Measurements from ENCODE around the gene PM20D1. TPM values are rescaled to one million over a fixed set of nuclear protein-coding genes. Genes with fewer than 3 reads are reported as not detected.

Gene PM20D1
- polyA plus RNA-seq, 1 donor from 2014 or later = not detected

DNA sequence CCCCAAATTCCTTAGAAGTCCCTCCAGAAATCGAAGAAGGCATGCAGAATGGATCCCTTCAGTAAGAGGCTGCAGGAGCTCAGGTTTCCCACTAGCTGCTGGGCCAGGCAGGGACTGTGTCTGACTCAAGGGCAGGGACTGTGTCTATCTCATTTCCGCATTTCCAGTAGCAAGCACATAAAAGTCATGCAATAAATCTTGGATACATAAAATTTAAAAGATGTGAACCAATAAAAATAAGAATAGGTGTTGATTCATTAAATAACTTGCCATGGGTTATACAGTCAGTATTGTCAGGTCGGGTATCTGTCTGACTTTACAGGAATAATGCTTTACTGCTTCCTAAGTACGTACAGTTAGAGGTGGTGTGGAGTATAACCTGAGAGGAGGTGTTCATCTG lies 15.2 kb downstream of the PM20D1 start:
- H3K9me3 ChIP-seq (ENCODE audit: low read length) = no peaks in the 10 kb centered on the region
- no peaks in the 10 kb centered on the region for H3K9me2 ChIP-seq (ENCODE audit: insufficient read depth, low read length)
- no peaks in the 10 kb centered on the region for H3K27me3 ChIP-seq (ENCODE audit: insufficient read depth, low read depth, low read length)
- no peak overlapping the region for H3K4me2 ChIP-seq (ENCODE audit: low read length)
- no peak overlapping the region for H3K4me3 ChIP-seq (ENCODE audit: low read length)
- H2AFZ ChIP-seq (ENCODE audit: low read depth, low read length) = no peak overlapping the region
- H4K20me1 ChIP-seq (ENCODE audit: insufficient read depth) = no peaks in the 10 kb centered on the region
- H3K79me2 ChIP-seq (replicated peaks; ENCODE audit: insufficient read depth, low read length) = no peaks in the 10 kb centered on the region
- H3K27ac ChIP-seq (ENCODE audit: low read length) = no peak overlapping the region
- H3K9ac ChIP-seq (ENCODE audit: low read length) = no peak overlapping the region
- TF ChIP-seq, protein P1, sequence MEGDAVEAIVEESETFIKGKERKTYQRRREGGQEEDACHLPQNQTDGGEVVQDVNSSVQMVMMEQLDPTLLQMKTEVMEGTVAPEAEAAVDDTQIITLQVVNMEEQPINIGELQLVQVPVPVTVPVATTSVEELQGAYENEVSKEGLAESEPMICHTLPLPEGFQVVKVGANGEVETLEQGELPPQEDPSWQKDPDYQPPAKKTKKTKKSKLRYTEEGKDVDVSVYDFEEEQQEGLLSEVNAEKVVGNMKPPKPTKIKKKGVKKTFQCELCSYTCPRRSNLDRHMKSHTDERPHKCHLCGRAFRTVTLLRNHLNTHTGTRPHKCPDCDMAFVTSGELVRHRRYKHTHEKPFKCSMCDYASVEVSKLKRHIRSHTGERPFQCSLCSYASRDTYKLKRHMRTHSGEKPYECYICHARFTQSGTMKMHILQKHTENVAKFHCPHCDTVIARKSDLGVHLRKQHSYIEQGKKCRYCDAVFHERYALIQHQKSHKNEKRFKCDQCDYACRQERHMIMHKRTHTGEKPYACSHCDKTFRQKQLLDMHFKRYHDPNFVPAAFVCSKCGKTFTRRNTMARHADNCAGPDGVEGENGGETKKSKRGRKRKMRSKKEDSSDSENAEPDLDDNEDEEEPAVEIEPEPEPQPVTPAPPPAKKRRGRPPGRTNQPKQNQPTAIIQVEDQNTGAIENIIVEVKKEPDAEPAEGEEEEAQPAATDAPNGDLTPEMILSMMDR (IDR thresholded peaks at IDR 0.05; ENCODE audit: poor library complexity, severe bottlenecking) = no peak
- no peak for TF ChIP-seq SMC3 (conservative IDR thresholded peaks at IDR 0.05; ENCODE audit: poor library complexity)
- no peaks in the 10 kb centered on the region for H3F3A ChIP-seq (ENCODE audit: insufficient read depth, low read length, poor library complexity, severe bottlenecking)
- no peaks in the 10 kb centered on the region for H3K36me3 ChIP-seq (ENCODE audit: insufficient read depth, low read length)

DNA sequence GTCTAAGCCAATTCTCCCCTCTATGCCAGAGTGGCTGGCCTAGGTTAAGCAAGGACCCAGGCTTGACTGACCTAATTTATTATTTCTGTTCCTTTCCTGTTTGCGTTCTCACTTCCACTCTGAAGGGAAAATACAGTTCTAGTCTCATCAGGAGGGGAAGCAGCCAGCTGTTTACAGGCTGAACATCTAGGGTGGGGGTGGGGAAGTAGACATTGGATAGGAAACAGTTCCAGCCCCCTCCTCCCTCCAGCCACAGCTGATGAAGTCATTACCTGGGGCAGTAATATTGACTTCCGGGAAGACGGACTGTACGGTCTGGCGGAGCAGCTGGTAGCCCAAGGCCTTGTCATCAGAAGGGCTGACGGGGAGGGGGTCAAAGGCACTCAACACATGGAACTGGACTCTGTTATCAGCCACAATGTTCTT lies 17.6 kb downstream of the PM20D1 start:
- Histone ChIP-seq H3K79me2 (replicated peaks; ENCODE audit: insufficient read depth, low read length) (no peaks in the 10 kb centered on the region), H3K36me3 (ENCODE audit: insufficient read depth, low read length) (no peaks in the 10 kb centered on the region), H3K27ac (ENCODE audit: low read length) (no peak overlapping the region), H3F3A (ENCODE audit: insufficient read depth, low read length, poor library complexity, severe bottlenecking) (no peaks in the 10 kb centered on the region), H3K9ac (ENCODE audit: low read length) (no peak overlapping the region), H4K20me1 (ENCODE audit: insufficient read depth) (no peaks in the 10 kb centered on the region), H3K4me3 (ENCODE audit: low read length) (no peak overlapping the region), H3K4me2 (ENCODE audit: low read length) (no peak overlapping the region), H2AFZ (ENCODE audit: low read depth, low read length) (no peak overlapping the region), H3K9me3 (ENCODE audit: low read length) (no peaks in the 10 kb centered on the region), H3K27me3 (ENCODE audit: insufficient read depth, low read depth, low read length) (no peaks in the 10 kb centered on the region), H3K9me2 (ENCODE audit: insufficient read depth, low read length) (no peaks in the 10 kb centered on the region)
- no peak for TF ChIP-seq POLR2AphosphoS5 (IDR thresholded peaks at IDR 0.05)
- TF ChIP-seq EP300 (conservative IDR thresholded peaks at IDR 0.05; ENCODE audit: poor library complexity, severe bottlenecking) = no peak

DNA sequence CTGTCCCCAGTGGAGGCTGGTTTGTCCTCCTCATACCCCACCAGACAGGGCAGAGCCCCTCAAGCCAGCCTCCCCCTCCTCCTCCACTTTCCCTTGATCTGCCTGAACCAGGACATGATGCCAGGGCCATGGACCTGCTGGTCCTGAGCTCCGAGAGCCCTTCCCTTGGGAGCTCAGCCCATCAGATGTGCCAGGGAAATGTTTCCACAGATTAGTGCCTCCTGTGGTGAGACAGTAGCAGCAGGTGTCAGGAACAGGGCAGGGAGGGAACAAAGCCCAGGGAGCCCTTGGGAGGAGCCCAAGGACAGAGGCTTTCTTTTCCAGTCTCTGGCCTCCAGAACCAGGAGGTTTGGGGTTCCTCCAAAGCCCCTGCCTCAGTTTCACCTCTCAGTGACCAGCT lies 22.3 kb downstream of the PM20D1 start:
- Histone ChIP-seq H3K27me3 (ENCODE audit: insufficient read depth, low read depth, low read length) (no peaks in the 10 kb centered on the region), H3F3A (ENCODE audit: insufficient read depth, low read length, poor library complexity, severe bottlenecking) (no peaks in the 10 kb centered on the region), H3K27ac (ENCODE audit: low read length) (no peak overlapping the region), H3K4me3 (ENCODE audit: low read length) (no peak overlapping the region), H3K79me2 (replicated peaks; ENCODE audit: insufficient read depth, low read length) (no peaks in the 10 kb centered on the region), H3K36me3 (ENCODE audit: insufficient read depth, low read length) (no peaks in the 10 kb centered on the region), H3K9me2 (ENCODE audit: insufficient read depth, low read length) (no peaks in the 10 kb centered on the region), H3K9me3 (ENCODE audit: low read length) (no peaks in the 10 kb centered on the region), H4K20me1 (ENCODE audit: insufficient read depth) (no peaks in the 10 kb centered on the region), H3K4me2 (ENCODE audit: low read length) (no peak overlapping the region), H2AFZ (ENCODE audit: low read depth, low read length) (no peak overlapping the region), H3K9ac (ENCODE audit: low read length) (no peak overlapping the region)
- TF ChIP-seq, protein P2, sequence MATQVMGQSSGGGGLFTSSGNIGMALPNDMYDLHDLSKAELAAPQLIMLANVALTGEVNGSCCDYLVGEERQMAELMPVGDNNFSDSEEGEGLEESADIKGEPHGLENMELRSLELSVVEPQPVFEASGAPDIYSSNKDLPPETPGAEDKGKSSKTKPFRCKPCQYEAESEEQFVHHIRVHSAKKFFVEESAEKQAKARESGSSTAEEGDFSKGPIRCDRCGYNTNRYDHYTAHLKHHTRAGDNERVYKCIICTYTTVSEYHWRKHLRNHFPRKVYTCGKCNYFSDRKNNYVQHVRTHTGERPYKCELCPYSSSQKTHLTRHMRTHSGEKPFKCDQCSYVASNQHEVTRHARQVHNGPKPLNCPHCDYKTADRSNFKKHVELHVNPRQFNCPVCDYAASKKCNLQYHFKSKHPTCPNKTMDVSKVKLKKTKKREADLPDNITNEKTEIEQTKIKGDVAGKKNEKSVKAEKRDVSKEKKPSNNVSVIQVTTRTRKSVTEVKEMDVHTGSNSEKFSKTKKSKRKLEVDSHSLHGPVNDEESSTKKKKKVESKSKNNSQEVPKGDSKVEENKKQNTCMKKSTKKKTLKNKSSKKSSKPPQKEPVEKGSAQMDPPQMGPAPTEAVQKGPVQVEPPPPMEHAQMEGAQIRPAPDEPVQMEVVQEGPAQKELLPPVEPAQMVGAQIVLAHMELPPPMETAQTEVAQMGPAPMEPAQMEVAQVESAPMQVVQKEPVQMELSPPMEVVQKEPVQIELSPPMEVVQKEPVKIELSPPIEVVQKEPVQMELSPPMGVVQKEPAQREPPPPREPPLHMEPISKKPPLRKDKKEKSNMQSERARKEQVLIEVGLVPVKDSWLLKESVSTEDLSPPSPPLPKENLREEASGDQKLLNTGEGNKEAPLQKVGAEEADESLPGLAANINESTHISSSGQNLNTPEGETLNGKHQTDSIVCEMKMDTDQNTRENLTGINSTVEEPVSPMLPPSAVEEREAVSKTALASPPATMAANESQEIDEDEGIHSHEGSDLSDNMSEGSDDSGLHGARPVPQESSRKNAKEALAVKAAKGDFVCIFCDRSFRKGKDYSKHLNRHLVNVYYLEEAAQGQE (IDR thresholded peaks at IDR 0.05; ENCODE audit: borderline replicate concordance) = no peak
- TF ChIP-seq TAF1 (IDR thresholded peaks at IDR 0.05; ENCODE audit: low read depth) (no peak), SMC3 (conservative IDR thresholded peaks at IDR 0.05; ENCODE audit: poor library complexity) (no peak), EZH2 (IDR thresholded peaks at IDR 0.05; ENCODE audit: borderline replicate concordance, insufficient read depth, low read length, poor library complexity, severe bottlenecking) (no peak), POLR2AphosphoS5 (IDR thresholded peaks at IDR 0.05) (no peak), RAD21 (conservative IDR thresholded peaks at IDR 0.05) (no peak), EP300 (conservative IDR thresholded peaks at IDR 0.05; ENCODE audit: poor library complexity, severe bottlenecking) (no peak), MXI1 (conservative IDR thresholded peaks at IDR 0.05; ENCODE audit: poor library complexity, severe bottlenecking) (no peak)
- TF ChIP-seq, protein P1 (IDR thresholded peaks at IDR 0.05; ENCODE audit: poor library complexity, severe bottlenecking) = no peak

Data from neural cell (in vitro differentiated cells).